GM18951 (cell line): ENCODE data around the gene CGB2.
"Not testable (repeated sequence)": the region's sequence is repeated elsewhere in the genome, so short reads cannot be mapped to it uniquely, and the experiment has no call there.

ENCODE experiments used
- POLR2A ChIP-seq: IDR thresholded peaks from 4 replicates; pipeline ENCODE4 v1.6.1; 2011; ENCODE audit warnings: mild to moderate bottlenecking; ENCODE audit not compliant: insufficient read length, insufficient read depth; ENCODE audit errors: extremely low read depth
- in situ Hi-C: fragments of 300-500 bp; cut with MboI; formaldehyde crosslinking; loops from one replicate; pipeline ENCODE4 v1.12.0; 2022; ENCODE audit warnings: low sequenced_read_pairs, mixed read lengths, inconsistent platforms; ENCODE audit not compliant: unreplicated experiment

The CGB2 gene

GRCh38 chr19:49038557-49039276, 7.0 kb downstream of the CGB2 start:
- in situ Hi-C loops: not testable (repeated sequence)

- in situ Hi-C loops: not testable (repeated sequence)
These were observed 8.0 kb downstream of the CGB2 start for GRCh38 chr19:49039736-49040135.

GRCh38 chr19:49042177-49042576, 10.5 kb downstream of the CGB2 start:
- no peak for TF ChIP-seq POLR2A
- in situ Hi-C loops: no loop called here

DNA sequence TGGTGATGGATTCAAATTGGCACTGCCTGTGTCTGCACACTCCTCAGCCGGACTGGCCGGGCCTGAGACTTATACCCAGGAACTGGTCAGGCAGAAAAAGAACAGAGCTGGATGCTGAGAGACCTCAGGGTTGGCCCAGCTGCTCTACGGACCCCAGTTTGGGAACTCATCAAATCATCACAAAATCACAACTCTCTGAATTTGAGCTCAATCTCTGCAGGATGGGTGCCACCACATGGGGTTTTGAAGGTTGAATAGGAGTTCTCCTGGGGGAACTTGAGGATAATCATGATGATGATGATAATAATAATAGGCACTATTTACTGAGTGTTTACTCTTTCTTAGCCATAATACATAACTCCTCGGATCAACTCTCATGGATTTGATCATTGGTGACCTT, 11.0 kb downstream of the CGB2 start:
- in situ Hi-C loops: not testable (repeated sequence)

- in situ Hi-C loops: not testable (repeated sequence)
These were observed 11.9 kb downstream of the CGB2 start, which contains the start of gene CGB5 for GRCh38 chr19:49043548-49043947. Gene CGB5 (plus strand): TSS chr19:49043848. CDS start chr19:49044210, 362 bp downstream.

DNA sequence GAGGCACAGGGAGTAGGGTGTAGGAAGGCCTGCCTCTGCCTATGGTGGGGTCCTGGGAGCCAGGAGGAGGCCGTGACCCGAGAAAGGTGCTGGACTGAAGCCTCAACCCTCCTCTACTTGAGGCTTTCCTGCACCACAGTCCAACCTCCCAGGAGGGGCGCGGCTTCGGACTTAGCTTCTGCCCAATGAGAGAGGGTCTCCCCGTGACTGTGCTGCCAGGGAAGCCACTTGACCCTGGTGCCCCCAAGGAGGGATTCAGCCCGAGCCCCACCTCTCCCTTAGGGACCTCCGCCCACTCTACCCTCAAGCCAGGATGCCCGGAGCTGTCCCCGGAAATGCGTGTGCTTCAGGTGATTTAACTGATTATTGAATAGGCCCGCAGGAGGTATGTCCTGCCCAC, 17.3 kb downstream of the CGB2 start, which contains the start of gene CGB8:
CGB8 (minus strand) TSS at position 101 of the 400 bp plus-strand sequence. CDS start 372 bp downstream, outside the sequence.
- in situ Hi-C loops: not testable (repeated sequence)

DNA sequence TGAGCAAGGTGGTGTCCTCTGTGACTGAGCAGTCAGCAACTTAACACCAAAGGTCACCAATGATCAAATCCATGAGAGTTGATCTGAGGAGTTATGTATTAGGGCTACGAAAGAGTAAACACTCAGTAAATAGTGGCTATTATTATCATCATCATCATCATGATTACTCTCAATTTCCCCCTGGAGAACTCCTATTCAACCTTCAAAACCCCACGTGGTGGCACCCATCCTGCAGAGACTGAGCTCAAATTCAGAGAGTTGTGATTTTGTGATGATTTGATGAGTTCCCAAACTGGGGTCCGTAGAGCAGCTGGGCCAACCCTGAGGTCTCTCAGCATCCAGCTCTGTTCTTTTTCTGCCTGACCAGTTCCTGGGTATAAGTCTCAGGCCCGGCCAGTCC, 18.1 kb downstream of the CGB2 start:
- in situ Hi-C loops: not testable (repeated sequence)

GRCh38 chr19:49050376-49051033, 18.8 kb downstream of the CGB2 start:
- in situ Hi-C loops: not testable (repeated sequence)

DNA sequence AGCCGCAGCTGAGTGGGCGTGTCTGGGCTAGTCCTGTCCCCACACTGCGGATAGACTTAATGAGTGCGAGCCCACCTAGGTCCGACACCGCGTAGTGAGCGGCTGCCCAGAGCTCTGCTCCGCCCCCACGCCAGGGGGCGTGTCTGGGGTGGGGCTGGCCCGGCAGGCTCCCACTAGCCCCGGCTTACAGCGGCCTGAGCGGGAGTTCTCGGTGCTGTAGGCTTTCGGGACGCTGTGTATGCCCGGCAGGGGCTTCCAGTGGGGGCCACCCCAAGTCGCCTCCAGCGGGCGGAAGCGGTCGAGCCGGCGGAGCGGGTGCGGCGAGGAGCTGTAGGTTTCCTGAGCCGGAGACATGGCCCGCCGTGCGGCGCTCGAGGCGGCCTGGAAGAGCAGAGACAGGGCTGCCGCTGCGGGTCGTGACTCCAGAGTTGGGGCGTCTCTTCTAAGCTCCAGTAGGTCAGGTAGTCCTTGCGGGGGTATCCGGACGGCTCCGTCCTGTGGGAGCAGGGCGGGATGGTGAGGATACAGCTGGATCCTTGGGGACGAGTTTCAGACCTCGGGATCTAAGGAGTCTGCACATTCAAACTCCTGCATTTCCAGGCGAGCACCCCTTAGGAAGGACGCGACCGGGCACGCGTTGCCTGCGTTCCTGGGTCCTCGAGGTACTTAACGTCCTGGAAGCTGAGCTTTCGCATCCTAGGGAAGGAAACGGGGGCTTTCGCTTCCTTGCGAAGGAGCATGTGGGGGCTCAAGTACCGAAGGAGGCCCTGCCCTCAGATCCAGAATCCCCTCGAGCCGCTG, 24.6 kb downstream of the CGB2 start:
- no peak for TF ChIP-seq POLR2A
- in situ Hi-C loops: no loop called here

GRCh38 chr19:49056902-49057596, 25.4 kb downstream of the CGB2 start:
- in situ Hi-C loops: not testable (repeated sequence)

GRCh38 chr19:49057636-49058234, 26.0 kb downstream of the CGB2 start, which contains the start of gene CGB7:
Gene CGB7 (minus strand): TSS chr19:49057749. CDS start chr19:49055375, 2,374 bp downstream.
- no peak for TF ChIP-seq POLR2A
- in situ Hi-C loops: no loop called here

DNA sequence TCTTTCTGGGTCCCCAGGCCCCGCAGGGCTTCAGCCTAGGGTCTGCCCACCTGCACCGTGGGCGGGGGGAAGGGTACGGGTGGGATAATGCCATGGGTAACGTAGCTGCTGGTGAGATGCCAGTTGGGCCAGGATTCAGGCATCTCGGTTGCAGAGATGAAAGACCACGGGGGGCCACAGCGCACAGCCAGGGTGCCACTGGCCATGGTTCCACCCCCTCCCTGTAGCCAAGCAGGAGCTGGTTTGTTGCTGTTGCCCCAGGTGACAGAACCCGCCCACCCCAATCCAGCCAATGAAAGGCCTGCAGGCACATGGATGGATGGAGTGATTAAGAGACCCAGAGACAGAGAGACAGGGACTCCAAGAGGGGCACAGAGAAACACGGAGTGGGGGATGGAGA, 26.9 kb downstream of the CGB2 start:
- in situ Hi-C loops: no loop called here
- TF ChIP-seq POLR2A: no peak

DNA sequence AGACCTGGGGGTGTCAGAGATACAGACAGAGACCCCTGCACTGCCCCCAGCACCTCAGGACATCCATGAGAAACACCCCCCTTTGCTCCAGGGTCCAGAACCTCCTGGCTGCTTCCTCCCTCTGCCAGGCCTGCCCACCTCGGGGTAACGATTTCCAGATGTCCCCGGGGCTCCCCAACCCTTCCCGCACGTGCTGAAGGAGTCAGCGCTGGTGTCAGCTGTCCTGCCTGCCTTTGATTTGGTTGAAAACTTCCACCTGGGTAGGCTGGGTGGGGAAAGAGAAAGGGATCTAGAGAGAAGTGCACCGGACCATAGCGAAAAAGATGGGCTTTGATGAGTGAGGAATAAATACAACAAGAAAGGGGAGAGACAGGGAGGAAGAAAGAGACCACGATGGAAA, 27.4 kb downstream of the CGB2 start:
- TF ChIP-seq POLR2A: no peak
- in situ Hi-C loops: no loop called here
